GM19351 (cell line): ENCODE measurements around the gene SIN3A.
"Not testable (repeated sequence)": the region's sequence is repeated elsewhere in the genome, so short reads cannot be mapped to it uniquely, and the experiment has no call there.

Source experiments
- ATAC-seq: cut with Tn5 transposase; IDR thresholded peaks from one replicate; pipeline ENCODE4 v1.9.1; 2021; ENCODE audit warnings: mild to moderate bottlenecking, moderate library complexity; ENCODE audit not compliant: unreplicated experiment

Gene SIN3A

DNA sequence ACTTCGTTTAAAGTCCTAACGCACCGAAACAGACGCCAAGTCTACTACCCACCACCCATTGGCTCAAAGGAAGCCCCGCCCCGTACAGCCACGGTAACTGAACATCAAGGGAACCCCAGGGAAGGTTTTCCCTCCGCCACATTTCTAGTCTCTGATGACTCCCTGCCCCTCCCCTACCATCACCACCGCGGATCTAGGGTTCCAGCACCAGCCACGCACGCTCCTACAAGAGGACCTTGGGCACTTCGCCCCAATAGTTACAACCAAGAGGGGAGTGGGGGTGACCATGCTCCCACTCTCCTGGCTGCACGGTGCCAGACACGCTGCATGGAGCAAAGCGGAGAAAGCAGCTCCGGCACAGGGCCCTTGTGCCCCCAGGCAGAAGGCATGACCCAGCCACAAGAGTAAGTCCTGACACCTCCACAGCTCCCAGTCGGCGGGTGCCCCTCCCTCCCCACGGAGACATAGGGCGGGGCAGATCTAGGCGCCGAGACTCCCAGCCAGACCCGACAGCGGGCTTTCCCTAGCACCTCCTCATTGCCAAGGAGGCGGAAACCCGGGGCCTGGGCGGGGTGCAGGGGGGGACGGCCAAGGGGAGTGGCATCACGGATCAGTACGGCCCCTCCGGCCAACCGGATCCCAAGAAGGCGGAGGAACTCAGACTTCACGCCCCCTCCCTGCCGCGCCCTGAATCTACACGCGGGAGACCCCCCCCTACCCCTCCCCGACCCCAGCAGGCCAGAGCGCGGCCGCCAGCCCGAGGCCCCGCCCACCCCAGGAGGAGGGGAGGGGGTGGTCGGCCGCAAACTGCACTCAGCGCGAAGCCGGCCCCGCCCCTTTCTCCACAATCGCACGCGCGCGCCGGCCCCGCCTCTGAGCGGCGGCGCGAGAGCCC is 936 bp downstream of the SIN3A start:
- peak; percentile 26 for ATAC-seq

DNA sequence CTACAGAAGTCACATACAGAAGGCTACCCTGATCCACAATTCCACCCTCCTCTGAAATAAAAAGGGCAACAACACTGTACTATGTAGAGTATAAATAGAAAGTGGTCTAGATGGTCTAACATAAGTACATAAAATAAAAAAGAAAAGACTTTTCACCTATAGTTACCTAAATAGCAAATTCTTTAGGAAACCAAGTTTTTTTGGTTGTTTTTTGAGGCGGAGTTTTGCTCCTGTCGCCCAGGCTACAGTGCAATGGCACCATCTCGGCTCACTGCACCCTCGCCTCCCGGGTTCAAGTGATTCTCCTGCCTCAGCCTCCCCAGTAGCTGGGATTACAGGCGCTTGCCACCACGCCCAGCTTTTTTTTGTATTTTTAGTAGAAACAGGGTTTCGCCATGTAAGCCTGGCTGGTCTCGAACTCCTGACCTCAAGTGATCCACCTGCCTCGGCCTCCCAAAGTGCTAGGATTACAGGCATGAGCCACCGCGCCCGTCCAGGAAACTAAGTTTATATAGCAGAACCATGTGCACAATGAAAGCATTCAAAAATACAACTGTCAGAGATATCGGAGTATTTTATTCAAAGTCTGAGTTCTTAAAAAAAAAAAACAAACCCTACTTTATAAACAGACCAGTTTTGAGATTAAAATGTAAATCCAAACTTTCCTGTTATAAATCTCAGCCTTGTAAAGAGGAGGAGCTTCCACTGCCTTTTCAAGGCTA is 1.7 kb downstream of the SIN3A start:
- no peak for ATAC-seq

DNA sequence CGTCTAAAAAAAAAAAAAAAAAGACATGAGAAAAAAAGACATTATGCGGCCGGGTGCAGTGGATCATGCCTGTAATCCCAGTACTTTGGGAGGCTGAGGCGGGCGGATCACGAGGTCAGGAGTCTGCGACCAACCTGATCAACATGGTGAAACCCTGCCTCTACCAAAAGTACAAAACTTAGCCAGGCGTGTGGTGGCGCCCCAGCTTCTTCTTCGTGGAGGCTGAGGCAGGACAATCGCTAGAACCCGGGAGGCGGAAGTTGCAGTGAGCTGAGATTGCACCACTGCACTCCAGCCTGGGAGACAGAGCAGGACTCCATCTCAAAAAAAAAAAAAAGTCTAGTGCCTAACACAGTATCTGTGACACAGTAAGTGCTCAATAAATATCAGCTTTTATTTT is 3.3 kb downstream of the SIN3A start:
- ATAC-seq: not testable (repeated sequence)

DNA sequence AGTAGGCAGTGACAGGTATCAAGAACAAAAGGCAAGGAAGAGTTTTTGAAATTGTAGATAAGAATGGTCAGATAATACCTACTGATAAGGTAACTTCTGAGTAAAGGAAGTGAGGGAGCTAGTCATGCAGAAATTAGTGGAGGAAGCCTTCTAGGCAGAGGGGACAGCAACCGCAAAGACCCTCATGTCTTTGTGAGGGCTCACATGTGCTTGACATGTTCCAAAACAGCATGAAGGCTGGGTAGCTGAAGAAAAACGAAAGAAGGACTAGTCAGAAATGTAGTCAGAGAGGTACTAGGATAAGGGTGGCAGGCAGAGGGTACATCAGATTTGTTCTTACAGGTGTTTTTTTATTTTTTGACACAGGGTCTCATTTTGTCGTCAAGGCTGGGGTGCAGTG is 5.3 kb downstream of the SIN3A start:
- ATAC-seq: no peak

DNA sequence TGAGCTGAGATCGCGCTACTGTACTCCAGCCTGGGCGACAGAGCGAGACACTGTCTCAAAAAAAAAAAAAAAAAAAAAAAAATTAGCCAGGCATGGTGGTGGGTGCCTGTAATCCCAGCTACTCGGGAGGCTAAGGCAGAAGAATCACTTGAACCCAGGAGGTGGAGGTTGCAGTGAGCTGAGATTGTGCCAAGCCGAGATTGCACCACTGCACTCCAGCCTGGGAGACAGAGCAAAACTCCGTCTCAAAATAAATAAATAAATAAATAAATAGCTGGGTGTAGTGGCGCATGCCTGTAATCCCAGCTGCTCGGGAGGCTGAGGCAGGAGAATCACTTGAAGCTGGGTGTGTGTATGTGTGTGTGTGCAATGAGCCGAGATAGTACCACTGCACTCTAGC is 6.2 kb downstream of the SIN3A start:
- not testable (repeated sequence) for ATAC-seq

DNA sequence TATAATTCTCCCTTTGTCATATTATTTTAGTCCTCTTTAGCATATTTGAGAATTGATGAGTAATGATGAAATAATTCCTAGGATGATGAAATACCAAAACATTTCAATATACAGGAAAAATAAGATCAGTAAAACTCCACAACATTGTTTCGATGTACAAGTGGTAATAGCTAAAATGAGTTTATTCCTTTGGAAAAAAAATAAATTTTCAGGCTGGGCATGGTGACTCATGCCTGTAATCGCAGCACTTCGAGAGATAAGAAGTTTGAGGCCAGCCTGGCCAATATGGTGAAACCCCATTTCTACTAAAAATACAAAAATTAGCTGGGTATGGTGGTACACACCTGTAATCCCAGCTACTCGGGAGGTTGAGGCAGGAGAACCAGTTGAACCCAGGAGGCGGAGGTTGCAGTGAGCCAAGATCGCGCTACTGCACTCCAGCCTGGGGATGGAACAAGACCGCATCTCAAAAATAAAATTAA is 7.5 kb downstream of the SIN3A start:
- not testable (repeated sequence) for ATAC-seq

DNA sequence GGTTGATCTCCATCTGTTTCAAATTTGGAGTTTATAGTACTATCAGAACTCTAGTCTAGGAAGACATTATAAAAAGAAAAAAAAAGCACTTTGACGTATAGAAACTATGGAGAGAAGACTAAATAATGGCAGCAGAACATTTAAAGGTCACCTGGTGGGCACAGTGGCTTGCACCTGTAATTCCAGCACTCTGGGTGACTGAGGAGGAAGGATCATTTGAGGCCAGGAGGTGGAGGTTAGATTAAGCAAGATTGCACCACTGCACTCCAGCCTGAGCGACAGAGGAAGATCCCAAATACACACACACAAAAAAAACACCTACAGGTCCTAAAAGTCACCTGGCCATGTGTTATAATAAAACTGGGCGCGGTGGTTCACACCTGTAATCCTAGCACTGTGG is 13.8 kb downstream of the SIN3A start:
- no peak for ATAC-seq

DNA sequence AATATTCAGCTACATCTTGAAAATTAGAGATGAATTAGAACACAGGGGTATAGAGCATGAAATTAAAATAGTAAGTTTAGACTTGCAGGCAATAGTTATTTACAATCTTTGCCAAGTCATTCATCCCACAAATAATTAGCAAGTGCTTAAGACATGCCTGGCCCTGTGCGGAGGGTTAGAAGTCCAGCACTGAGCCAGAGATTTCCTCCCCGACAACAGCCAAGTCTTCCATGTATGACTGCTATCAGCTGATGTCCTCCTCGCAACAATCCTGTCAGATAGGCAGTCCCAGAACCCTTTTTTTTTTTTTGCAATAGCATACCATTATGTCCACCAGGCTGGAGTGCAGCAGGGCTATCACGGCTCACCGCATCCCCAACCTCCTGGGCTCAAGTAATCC is 14.6 kb downstream of the SIN3A start:
- ATAC-seq: no peak

DNA sequence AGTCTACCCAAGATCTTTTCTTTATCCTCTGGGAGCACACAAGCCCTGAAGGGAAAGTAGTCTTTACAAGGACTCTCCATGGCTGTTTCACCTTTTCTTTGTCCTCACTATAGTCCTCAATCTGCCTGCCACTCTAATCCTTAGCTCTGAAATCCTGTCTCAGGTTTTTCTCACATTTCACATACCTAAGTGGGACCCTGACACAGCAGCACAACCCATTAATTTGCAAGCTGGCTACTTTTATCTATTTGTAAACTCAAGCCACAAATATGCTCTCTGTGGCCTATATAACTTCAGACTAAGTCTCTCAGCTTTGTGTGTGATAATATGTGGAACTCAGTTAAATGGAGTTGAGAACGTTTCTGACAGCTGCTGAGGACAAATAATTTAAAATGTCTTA is 19.8 kb downstream of the SIN3A start:
- ATAC-seq: no peak

DNA sequence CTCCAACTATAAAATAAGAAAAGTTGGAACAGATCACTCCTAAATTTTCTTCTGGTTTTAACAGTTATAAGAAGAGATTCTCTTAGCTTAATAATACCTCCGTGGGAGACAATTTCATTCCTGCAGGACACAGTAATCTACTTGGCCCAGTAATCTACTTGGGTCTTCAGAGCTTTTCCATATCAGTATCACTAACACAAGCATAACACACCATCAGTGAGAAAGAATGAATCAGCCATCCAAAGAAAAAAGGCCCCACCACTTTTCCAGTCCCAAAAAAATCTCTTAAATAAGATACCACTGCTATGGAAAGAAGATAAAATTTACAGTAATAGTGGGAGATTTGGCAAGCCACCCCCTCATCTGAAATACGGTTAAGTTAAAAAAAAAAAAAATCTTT is 20.2 kb downstream of the SIN3A start:
- ATAC-seq: no peak

DNA sequence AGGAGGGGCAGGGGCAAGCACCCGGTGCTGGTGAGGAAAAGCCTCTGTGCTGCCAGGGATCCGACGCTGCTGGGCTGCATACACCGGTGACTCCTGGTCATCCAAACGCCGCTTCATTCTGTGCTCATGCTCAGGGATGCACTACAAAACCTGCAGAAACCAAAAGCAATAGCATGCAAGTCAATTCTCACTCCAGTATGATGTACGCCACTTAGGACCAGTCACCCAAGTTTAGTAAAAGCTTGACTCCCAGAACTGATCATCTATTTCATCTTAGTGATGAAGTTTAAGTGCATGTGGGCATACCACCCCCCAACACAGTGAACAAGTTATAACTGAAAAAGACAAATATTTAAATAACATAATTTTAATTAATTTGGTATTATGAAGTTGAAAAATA is 21.2 kb downstream of the SIN3A start:
- ATAC-seq: no peak

DNA sequence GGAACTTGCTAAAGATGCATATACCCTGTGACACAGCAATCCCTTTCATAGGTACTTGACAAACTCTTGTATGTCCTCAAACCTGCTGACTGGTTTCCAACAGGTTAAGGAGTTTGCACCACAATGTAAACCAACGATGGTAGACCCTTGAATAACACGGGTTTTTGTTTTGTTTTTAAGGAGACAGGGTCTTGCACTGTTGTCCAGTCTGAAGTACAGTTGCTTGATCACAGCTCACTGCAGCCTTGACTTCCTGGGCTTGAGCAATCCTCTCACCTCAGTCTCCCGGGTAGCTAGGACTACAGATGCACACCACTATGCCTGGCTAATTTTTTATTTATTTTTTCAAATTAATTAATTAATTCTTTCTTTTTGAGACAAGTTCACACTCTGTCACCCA is 23.3 kb downstream of the SIN3A start:
- ATAC-seq: no peak

DNA sequence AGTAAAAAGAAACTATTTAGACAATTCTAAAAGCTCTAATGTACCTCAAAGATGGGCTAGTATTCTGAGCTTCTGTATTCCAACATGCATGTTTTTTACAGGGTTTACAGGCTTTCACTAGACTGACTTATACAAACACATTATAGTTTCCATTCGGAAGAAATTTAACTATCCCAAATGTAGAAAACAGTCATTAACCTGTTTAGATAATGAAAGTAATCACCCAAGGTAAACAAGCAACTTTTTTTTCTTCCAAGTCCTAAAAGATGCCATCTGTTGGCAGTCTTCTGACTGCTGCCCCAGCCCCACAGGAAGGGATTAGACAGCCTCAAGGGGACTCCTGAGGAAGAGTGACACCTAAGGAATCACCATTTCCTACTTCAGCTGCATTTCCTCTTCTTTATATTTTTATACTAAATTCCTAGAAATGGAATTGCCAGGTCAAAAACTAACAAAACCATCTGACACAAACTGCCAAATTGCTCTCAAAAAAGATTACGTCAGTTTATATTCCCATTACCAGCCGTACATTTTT is 25.5 kb downstream of the SIN3A start:
- ATAC-seq: no peak

DNA sequence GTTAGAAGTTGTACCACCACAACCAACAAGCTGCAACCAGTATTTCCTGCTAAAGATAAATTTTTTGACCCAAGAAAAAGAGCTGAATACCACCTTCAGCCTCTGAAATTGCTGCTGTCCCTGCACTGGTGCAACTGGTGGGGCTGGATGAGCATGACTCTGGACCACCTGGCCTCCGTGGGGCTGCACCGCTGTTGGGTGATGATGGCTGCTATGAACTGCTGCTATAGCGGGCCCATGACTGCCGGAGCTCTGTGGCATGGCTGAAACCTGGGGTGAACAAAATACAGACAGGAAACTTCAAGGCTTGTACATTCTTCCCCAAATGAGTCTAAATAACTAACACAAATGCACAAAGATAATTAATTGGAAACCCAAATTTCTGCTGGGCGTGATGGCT is 28.9 kb downstream of the SIN3A start:
- ATAC-seq: no peak

DNA sequence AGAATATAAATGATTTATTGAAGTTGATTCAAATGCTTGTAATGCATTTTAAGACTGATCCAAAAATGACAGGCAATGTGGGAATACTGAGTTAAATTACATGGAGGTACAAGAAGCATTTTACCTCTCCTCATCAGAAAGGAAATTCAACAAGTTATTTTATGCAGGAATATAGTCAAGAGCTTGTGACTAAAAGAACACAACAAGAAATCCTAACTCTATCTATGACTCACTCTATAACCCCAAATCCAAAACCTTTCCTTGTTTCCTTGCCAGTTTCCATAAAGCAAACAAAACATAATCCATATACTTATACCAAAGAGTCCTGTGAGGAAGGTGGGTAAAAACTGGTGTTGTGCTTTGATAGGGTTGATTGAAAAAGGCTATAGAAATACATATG is 30.8 kb downstream of the SIN3A start:
- no peak for ATAC-seq

DNA sequence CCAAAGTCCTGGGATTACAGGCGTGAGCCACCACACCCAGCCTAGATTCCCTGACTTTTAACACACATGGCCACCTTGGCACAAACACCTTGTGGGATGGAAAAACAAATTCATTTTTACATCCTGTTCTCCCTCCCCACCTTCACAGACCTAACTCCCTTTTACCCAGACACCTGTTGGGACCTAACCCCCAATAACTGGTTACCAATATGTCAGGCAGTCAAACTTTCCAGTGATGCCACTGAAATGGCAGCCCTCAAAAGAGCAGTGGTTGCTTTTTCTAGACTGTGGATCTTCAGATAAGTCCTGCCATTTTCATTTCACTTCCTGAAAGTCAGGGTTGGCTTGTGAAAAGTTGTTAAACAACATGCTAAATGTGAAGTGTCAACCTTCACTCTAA is 34.9 kb downstream of the SIN3A start:
- ATAC-seq: no peak

DNA sequence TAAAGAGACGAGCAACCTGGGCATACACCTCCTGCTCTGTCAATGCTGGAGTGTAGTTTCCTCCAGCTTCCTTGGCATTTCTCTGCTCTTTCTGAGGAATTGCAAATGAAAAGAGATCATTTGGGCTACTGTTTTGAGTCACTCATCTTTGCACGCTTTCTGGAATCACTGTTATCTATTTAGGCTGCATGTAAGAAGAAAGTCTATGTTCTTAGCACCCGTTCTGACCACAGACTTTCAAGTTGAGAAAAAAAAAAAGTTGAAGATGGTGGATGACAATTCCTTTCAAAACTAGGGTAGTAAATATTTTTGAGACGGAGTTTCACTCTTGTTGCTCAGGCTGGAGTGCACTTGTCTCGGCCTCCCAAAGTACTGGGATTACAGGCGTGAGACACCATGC is 41.3 kb downstream of the SIN3A start:
- ATAC-seq: no peak

DNA sequence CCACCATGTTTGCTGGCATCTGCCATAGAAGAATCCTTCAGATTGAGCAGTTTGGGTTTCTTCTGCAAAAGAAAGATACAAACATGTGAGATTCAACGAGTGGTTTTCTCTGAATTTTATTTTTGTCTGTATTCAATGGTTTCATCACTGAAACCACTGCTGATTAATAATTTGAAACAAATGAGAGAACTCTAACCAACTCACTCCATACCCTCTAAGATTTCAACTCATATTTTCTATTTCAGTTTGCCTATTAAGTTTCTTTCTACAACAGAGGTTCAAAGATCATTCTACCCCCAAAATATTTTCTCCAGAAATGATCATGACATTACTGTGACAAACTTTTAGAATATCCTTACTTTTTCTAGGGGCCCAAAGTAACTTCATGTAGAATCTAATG is 44.4 kb downstream of the SIN3A start:
- ATAC-seq: no peak

DNA sequence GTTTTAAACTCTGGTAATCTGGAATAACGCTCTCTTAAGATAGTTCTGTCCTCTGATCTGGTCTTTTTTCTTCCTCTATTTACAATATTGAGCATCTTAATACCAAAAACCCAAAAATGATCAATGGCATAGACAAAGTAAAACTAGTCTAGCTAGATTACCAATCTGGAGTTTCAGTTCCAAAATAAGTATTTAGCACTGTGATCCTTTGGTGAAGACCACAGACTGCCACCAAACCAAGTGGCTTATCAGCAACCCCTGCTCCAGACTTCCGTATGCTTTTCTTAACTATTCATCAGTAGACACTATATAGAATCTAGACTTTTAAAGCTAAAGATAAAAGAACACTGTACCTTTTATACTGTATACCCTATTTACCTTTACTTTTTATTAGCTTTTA is 47.6 kb downstream of the SIN3A start:
- ATAC-seq: no peak

DNA sequence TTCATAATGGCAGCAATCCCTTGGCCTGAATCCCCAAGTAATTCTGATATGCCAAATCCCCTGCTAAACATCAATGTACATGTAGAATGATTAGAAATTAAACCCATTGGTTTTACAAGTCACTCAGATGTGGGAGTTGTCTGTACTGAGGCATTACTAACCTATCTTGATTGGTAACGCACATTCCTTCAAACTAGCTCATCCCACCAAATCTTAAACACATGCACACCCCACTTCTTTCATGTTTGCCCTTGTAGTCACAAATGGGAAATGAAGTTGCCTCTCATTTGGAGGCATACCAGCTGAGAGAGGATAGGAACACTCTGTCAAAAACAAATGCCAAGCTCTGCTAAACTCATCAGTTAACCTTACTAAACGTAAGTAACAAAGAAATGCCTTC is 54.0 kb downstream of the SIN3A start:
- no peak for ATAC-seq

DNA sequence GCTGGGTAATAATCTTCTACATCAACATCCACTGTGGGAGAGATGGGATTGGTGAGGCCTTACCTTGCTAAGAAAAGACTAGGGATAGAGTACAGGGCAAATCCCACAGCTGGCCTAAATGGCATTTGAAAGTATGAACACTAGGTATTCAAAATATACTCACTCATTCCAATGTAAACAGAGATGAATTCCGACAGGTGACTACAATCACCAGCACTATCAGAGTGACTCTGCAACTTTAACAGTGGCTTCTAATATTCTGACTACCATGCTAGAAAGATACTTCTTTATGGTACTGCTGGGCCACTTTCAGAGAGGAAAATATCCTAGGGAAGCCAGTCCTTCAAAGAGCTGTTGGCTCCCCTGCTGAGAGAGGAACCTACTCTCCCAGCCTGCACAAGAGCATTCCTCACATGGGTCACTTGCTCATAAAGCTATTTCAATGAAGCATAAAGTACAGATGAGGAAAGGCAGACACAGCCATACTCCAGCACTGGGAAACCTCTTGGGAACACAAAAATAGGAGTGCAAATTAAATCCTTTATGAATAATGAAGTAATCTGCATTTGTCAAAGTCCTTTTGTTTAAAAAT is 61.6 kb downstream of the SIN3A start:
- no peak for ATAC-seq

DNA sequence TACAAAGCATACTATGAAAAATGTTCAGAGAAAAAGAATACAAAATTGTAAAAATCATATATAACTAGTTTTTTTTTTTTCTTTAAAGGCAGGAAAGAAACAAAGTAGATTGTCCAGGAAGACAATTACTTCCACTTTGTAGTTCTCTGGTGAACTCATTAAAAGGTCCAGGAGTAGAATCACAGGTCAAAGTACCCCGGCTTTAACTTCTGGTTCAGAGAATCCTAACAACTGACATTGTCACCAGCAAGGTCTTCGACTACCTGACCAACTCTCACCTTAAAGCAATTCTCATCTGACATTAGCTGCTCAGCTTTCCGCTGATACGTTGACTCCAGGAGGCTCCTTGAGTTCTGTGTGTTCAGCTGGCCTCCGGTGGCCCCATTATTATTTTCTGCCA is 67.5 kb downstream of the SIN3A start:
- ATAC-seq: not testable (repeated sequence)
